ENCODE results near the gene MACO1.
"Not testable (repeated sequence)": the region's sequence is repeated elsewhere in the genome, so short reads cannot be mapped to it uniquely, and the experiment has no call there.

Gene MACO1

DNA sequence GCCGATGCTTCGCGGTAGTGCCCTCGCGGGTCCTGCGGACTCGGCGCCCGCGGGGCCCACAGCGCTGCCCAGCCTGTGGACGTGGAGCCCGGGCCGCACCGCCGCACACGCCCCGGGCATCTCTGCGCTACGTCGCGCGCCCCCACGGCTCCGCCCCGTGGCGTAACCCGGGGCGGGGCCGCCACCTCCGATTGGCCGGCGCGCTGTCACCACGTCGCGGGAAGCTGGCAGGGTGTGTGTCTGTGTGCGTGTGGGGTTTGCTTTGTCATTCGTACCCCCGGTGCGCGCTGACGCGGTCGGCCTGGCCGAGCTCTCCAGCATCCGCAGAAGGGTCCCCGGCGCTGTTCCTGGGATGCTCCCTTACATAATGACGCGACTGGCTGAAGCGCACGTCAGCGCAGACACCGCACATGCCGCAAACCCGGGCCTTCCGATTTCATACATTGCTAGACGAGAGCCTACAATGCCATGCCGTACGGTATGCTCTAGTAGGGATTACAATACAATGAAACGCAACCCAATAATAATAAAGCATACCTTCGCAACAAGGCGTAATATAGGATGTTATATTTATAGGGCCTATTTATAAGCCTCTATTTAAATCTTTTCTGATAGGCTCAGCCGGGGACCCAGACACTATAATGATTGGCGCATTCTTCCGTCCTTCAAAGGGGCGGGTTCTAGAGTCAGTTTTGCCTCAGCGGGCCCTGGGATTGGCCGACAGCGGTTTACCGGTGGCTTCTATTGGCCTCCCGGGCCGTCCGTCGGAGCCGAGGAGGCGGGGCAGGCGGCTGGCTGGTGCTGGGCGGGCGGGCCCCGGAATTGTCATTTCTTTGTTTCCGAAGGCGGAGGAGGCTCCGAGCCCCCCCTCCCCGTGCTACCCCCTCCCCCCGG, at the start of gene MACO1:
Gene MACO1 (plus strand): TSS at position 825 of the 894 bp plus-strand sequence. CDS start 202 bp downstream, outside the sequence.
- FAIRE-seq (peak; percentile 92), DNase-seq (ENCODE audit: extremely low spot score, insufficient read length, low read depth) (peak; percentile 86)

DNA sequence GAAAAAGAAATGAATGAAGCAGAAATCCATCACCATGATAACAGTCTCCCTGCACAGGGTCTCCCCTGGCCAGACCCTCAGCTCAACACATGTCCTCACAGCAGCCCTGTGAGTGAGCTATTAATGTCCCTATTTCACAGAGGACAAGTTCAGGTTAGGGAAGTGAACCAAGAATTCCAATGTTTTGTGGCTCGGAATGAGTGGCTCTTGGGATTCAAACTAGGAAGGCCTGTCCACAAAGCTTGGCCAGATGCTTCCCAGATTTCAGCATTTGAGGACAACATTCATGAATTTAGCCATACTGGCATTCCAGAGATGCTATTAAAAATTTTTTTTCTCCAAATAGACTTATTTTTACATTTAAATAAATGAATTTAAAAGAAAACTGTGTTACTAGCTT, 48.2 kb upstream of the MACO1 start:
- FAIRE-seq; DNase-seq (ENCODE audit: extremely low spot score, insufficient read length, low read depth): not testable (repeated sequence)

GRCh38 chr1:25383090-25383489, 47.6 kb upstream of the MACO1 start:
- FAIRE-seq: not testable (repeated sequence)

DNA sequence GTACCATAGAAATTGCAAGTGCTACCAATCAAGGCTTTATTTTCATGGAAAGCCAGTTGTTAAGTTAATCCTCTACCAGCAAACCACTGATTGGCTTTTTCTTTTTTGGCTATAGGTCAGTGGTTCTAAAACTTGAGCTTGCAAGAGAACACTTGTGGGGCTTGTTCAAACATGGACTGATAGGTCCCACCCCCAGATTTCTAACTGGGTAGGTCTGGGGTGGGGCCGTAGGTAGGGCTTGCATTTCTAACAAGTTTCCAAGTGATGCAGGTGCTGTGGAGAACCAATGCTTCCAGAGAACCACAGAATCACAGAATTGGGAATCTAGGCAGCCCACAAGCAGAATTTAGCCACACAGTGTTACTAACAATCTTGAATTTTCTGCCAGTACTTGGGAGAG, 46.8 kb upstream of the MACO1 start:
- FAIRE-seq; DNase-seq (ENCODE audit: extremely low spot score, insufficient read length, low read depth): not testable (repeated sequence)

More at GRCh38 chr1:25383090-25383489, 47.6 kb upstream of the MACO1 start:
- DNase-seq (ENCODE audit: extremely low spot score, insufficient read length, low read depth): not testable (repeated sequence)

DNA sequence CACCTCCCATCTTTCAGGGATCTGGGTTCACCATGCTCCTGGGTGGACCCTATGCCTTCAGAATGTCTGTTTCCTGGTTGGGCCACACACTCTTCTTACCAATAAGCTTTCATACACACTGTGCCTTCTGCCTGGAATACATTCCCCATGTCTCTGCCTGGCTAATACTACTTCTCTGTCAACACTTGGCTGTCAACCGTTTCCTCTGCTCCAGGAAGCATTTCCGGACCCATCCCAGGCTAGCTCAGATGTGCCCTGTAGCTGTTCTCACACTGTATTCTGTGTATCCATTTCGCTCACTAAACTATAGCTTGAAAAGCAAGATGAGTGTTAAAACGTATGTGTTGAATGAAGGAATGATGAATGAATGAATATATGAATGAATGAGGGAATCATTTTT, 43.6 kb upstream of the MACO1 start:
- not testable (repeated sequence) for FAIRE-seq

GRCh38 chr1:25388691-25389090, 42.0 kb upstream of the MACO1 start:
- not testable (repeated sequence) for DNase-seq (ENCODE audit: extremely low spot score, insufficient read length, low read depth); FAIRE-seq

More for the DNA sequence above, 43.6 kb upstream of the MACO1 start:
- DNase-seq (ENCODE audit: extremely low spot score, insufficient read length, low read depth): not testable (repeated sequence)

DNA sequence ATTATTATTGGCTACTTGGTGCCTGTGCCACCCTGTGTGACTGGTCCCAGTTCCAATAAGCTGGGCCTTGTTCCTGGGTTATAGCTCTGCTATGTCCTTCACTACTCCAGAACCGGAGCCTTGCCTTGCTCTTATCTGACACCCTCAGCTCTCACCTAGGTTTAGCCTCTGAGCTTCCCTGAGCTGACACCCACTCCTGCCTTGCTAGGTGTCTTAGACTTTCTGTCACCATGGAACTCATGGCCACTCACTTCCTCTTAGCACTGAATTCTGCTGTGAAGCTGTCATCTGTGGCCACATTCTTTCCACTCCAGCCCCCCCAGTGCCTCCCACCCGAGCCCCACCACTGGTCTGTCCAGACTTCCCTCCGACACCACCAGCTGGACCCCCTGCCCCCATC, 41.0 kb upstream of the MACO1 start:
- FAIRE-seq; DNase-seq (ENCODE audit: extremely low spot score, insufficient read length, low read depth): not testable (repeated sequence)

- DNase-seq (ENCODE audit: extremely low spot score, insufficient read length, low read depth): no peak
- FAIRE-seq: no peak
Observed at GRCh38 chr1:25392841-25393240, 37.9 kb upstream of the MACO1 start.

DNA sequence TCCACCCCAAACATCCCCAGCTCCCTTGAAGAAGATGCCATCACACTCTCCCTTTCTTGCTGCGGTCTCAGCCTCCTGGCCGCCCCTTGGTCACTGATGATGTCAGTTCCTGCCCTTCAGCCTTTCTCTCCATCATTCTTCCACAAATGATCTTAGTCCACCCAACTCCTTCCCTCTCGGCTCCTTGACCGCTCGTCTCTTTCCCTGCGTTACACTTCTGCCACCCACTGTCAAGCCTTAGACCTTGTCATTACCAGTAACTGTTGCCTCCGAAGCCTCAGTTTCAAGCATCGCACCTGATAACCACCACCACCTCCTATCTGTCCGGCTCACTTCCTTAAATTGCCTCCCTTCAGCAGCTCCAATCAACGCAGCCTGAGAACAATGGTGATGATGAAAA, 33.1 kb upstream of the MACO1 start:
- not testable (repeated sequence) for FAIRE-seq; DNase-seq (ENCODE audit: extremely low spot score, insufficient read length, low read depth)

- FAIRE-seq; DNase-seq (ENCODE audit: extremely low spot score, insufficient read length, low read depth): not testable (repeated sequence)
Observed at GRCh38 chr1:25398079-25398478, 32.6 kb upstream of the MACO1 start.

DNA sequence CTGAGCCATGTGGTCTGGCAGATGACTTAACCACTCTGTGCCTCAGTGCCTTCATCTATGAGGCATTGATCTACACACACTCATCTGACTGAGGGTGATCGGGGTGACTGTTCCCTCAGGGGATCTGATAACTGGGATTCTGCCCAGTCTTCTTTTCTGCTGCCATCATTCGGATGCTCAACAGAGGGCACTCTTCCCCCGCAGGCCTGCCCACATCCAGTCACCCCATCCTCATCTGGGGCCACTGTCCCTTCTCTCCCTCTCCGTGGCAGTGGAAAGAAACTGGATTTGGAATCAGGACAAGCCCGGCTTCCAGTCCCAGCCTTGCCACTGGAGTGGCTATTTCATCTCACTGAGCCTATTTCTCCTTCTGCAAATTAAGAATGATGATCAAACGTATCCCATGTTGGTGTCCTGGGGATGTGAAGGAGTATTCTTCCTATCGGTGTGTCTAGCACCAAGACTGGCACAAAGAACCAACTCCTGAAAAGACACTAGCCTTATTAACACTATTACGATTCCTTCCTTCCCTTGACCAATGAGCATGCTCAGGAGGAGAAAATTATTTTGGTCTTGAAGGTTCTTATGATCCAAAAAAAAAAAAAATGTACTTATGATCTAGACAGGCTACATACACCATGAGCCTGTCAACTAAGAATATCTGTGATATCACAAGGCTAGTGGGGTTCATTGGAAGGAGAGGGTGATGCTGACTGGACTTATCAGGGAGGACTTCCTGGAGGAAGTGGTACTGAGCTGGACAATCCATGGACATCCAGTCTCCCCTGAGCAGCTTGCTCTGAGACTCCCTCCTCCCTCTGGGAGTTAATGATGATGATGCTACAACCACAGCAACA, 27.5 kb upstream of the MACO1 start:
- peak; percentile 29 for FAIRE-seq
- DNase-seq (ENCODE audit: extremely low spot score, insufficient read length, low read depth): not testable (repeated sequence)

DNA sequence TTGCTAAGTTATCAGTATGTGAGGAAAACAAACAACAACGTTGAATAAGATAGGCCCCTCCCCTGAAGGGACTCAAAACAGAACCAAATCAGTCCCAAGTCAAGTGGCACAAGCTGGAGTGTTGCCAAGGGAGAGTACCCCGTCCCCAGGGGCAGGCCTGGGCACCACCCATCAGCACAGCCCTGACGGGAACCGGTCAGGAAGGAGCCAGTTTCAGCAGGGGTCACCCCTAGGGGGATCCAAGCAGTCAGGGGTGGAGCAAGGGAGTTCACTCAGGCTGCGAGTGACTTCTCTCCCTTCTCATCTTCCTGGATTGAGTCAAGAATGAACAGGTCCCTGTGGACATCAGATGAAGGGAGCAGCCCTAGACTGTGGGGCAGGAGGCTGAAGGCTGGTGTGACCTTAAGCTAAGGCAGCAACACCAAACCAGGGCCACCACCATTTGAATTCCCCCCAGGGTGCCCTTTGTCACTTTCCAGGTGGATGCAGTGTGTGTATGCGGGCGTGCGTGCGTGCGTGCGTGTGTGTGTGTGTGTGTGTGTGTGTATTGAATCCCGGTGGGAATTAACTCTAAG, 24.9 kb upstream of the MACO1 start:
- DNase-seq (ENCODE audit: extremely low spot score, insufficient read length, low read depth); FAIRE-seq: not testable (repeated sequence)

- FAIRE-seq: peak; percentile 26
- not testable (repeated sequence) for DNase-seq (ENCODE audit: extremely low spot score, insufficient read length, low read depth)
Observed at GRCh38 chr1:25409641-25410427, 20.9 kb upstream of the MACO1 start.

DNA sequence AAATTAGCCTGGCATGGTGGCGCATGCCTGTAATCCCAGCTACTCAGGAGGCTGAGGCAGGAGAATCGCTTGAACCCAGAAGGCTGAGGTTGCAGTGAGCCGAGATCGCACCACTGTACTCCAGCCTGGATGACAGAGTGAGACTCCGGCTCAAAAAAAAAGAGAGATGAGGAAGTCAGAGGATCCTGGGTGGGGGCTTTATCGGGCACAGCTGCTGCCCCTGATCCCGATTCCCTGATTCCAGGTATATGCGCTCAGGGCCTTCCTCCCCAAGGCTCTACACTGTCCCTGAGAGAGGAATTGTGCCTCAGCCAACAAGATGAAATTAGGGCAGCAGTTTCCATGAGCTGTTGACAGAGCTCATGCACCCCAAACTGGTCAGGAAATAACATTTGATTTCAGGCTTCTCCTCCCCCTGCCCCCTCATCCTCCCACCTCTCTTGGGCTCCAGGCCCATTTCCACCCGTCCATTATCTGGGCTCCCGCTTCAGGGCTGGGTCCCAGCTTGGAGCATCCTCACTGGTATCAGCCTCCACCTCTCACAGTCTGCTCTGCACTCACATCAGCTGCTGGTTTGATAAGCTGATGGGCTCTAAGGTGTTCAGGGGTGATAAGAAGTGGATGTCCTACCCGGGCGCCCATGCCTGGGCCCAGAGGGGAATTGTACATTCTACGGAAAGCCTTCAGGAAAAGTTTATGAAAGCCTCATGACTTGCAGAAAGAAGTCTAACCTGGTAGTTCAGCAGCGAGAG, 17.6 kb upstream of the MACO1 start:
- FAIRE-seq; DNase-seq (ENCODE audit: extremely low spot score, insufficient read length, low read depth): not testable (repeated sequence)

DNA sequence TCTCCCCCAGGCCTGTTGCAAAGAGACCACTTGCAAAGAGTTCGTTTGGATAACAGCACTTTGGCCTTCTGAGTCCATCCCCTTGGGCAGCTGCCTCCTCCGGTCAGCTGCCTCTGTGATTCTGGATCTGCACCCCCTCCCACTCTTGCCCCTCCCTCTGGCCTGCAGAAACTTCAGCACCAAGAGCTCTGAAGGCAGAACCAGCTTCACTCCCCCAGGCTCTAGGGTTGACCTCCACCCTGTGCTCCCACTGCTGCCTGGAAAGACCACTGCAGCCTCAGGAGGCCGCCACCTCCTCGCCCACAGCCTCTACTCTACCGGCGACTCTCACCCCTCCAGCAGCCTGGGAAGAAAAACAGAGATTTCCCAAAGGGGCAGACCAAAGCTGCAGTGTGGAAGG, 16.5 kb upstream of the MACO1 start:
- not testable (repeated sequence) for DNase-seq (ENCODE audit: extremely low spot score, insufficient read length, low read depth); FAIRE-seq

DNA sequence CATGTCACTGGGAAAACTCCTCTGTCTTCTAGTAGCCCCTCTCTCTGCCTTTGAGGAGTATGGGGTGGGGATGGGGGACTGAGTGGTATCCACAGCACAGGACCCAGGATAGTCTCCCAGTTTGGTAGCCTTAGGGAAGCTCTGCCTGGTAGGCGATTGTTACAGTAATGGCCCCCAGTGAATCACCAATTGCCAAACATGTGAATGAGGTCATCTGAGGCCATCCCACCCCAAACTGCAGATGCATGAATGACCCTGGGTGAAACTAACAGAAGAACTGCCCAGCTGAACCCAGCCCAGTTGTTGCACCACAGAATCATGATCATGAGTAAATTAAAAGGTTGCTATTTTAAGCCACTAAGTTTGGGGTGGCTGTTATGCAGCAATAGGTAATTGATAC, 16.1 kb upstream of the MACO1 start:
- not testable (repeated sequence) for FAIRE-seq; DNase-seq (ENCODE audit: extremely low spot score, insufficient read length, low read depth)

DNA sequence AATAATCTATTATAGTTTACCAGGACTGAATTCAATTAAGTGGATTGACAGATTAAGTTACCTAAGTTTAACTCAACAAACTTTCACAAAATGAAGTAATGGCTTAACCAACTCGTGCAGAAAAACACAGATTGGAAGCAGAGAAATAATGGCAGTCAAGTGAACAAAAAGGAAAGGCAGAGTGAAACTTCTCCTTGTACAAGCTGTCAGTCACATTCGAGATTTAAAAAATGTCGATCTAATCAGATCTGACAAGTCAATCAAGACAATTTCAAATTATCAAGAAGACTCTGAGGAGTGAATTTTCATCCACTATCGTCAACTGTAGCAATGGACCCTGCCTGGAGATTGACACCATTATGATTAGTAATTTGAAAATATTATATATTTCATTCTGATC, 13.4 kb upstream of the MACO1 start:
- not testable (repeated sequence) for FAIRE-seq; DNase-seq (ENCODE audit: extremely low spot score, insufficient read length, low read depth)

- DNase-seq (ENCODE audit: extremely low spot score, insufficient read length, low read depth); FAIRE-seq: not testable (repeated sequence)
Observed at GRCh38 chr1:25419339-25419738, 11.4 kb upstream of the MACO1 start.

Data from GM18507 (cell line).